HG03342 (cell line): ENCODE results near the gene FAM47E.
"Not testable (repeated sequence)": the region's sequence is repeated elsewhere in the genome, so short reads cannot be mapped to it uniquely, and the experiment has no call there.

ENCODE experiments used
- ATAC-seq: cut with Tn5 transposase; IDR thresholded peaks from one replicate; pipeline ENCODE4 v1.9.1; 2021; ENCODE audit warnings: mild to moderate bottlenecking, moderate library complexity; ENCODE audit not compliant: unreplicated experiment

The FAM47E gene

DNA sequence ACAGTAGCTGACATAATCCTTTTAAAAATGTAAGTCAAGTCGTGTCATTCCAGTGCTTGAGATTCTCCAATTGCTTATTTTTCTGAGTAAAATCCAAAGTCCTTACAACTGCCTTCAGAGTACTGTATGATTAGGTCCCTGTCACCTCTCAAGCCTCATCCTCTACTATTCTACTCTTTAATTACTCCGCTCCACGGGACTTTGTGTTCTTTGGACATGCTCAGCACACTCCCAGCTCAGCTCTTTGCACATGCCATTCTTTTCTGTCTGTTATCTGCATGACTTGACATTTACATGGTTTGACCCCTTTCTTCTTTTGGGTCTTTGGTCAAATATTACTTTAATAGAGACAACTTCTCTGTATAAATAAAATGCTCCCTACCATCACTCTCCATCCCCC is 15.1 kb downstream of the FAM47E start:
- ATAC-seq: no peak

DNA sequence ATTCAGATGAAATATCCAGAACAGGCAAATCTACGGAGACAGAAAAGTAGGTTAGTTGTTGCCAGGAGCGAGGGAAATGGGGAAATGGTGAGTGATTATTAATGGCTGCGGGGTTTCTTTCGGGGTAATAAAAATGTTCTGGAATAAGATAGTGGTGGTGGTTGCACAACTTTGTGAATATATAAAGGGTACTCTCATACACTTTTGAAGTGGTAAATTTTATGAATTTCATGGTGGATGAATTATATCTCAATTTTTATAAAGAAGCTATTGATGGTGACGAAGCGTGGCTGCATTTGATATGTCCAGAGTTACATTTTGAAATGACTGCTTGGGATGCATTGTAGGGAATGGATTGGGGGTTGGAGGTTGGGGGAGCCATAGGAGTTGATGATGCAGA is 16.3 kb downstream of the FAM47E start:
- ATAC-seq: no peak

DNA sequence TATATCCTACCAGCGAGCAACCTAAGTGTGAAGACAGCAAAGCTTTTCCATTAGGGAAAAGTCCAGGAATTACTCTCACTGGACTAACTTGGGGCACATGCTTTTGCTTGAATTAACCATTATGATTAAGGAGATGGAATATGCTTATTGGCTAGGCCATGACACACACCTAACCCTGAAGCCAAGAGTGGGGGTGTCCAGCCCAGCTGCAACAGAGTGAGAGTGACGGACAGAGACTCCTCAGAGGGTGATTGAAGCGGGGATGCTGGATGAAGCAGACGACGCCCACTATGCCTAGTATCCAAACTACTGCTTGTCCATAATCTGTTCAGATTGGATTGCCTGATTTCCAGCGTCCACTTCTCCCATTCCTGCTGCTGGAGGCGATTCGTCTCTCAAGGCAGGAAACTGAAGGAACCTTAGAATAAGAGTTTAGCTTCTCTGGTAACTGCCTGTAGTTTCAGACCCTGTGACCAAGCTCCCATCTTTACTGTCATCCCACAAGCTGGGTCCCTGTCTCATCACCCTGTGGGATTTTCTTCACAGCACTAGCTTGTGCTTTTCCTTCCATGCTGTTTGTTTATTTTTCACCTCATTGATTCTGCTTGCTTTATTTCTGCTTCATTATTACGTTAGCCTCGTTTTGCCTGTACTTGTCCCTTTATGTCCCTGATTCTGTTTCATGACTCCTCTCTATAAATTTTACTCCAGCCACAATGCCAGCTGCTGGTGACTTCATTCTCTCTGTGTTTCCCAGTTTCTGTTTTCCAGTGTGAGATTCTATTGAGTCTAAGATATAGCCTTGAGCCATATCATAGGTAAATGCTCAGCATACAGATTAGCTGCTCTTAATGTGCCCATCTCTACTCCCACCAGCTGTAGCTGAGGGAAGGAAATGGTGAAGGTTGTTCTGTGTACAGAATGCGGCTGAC is 19.0 kb downstream of the FAM47E start:
- ATAC-seq: no peak

DNA sequence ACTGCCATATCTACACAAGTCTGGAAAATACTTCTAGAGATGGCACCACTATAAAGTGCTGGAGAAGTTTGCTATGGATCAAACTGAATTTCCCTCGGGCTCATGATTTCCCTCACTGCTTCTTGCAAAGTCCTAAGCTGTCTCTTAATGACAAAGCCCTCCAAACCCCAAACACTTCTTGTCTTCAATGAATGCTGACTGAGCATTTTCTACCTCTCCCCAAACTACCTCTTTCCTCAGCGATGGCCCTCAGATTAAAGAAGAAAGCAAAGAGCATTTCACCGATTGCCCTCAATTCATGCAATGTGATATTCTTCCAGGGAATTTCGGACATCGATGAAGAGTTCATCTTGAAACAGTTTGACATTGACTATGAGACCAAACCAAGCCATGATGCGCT is 19.7 kb downstream of the FAM47E start:
- ATAC-seq: no peak

DNA sequence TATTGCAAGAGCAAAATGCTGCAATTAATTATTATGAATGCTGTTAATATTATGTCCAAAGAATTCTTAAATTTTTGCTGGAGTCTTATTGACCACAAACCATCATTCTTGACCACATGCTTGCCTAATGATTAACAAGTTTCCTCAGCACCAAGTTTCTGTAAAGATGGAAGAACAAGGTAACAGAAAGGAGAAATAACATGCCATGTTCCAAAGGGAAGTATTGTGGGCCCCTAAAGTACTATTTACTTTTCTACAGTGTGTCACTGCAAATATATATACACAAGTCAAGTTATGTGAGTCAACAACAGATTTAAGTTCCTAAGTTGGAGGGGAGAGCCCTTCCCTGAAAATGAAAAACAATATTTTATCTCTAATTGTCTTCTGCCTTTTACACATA is 20.6 kb downstream of the FAM47E start:
- no peak for ATAC-seq

DNA sequence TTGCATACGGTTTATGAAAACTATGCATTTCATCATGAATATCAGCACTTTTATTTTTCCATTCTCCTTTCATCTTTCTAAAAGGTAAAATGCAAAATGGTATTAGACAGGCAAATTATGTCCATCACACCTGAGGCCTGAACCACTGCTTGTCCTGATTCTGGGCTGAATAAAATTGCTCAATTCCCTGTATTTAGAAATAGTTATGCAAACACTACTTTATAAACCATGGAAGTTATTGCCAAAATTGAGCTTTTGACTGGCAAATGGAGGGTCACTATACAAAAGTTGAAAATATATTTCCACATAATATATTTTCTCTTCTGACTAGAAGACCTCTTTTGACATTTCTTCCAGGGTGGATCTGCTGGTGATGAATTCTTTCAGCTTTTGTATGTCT is 21.1 kb downstream of the FAM47E start:
- no peak for ATAC-seq

DNA sequence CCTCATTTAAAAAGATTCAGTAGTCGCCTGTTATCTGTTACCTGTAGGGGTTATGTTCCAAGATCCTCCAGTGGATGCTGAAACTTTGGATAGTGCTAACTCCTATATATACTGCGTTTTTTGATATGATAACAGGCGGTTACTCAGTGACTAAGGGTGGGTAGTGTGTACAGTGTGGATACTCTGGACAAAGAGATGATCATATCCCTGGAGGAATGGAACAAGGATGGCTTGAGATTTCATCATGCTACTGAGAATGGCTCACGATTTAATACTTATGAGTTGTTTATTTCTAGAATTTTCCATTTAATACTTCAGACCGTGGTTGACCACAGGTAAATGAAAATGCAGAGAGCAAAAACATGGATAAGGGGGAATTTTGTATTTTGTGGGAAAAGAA is 21.5 kb downstream of the FAM47E start:
- no peak for ATAC-seq

DNA sequence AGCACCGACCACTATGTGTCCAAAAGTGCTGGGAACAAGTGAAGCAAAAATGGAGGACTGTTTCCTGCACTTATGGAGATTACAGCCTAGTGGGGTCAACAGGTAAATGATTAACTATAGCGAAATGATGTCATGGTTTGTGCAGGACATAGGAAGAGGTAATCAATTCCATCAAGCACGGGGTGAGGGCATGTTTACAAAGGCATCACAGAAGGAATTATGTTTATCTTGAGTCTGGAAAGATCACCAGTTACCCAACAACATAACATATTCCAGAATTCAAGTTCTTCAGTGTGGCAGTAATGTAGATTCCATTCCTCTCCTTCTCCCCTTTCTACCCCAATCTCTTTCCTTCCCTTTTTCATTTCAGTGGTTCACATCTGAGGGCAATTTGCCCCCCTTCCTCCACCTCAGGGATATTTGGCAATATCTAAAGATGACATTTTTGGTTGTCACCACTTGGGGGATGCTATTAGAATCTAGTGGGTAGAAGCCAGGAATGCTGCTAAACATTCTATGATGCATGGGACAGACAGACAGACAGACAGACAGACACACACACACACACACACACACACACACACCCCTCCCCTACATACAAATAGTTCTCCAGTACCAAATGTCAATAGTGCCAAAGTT is 24.1 kb downstream of the FAM47E start:
- ATAC-seq: no peak

DNA sequence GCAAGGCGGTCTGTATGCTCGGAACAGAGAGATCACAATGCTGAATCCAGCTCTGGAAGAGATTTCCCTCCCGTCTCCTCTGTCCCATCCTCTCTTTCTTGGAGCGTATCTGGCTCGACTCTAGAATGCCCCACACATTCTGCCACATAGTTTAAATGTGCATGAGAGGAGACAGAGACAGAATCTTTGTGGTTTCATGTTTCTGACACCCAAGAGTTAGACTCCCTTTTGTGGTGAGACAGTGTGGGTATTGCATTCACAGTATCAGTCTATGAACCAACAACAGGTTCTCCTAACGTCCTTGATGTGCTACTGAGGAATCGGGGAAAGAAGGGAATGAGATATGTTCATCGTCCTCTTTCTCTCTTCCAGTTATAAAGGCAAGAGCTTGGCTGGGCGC is 25.3 kb downstream of the FAM47E start:
- no peak for ATAC-seq

DNA sequence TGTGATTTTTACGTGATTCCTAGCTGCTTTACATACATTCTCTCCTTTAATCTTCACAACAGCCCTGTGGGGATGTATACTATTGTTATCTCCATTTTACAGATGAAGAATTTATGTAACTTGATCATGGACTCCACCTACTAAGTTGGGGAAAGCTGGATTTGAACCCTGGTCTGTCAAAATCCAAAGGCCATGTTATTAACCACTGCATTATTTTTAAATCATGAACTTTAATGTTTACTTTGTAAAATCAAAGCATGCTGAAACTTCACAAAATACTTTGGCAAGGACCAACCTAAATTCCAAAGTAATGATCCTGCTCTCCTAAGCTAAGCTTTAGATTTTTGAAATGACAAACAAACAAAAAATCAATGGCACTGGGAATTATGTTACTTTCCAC is 26.1 kb downstream of the FAM47E start:
- no peak for ATAC-seq

DNA sequence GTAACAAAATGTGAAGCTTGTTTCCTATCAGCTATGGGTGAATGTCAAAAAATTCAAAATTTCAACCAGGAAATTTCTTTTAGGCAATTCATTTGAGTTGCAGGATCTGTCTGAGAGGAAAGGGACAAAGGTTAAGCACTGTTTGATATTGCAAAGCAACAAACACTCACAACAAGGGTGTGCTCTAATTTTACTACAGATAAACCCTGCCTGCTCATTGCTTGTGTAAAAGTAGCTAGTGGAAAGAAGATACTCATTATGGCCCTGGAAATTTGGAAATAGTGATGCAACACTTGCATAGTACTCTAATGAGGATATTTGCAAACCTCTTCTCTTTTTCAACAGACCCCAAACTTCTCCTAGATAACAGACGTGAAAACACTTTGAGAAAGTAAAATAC is 27.1 kb downstream of the FAM47E start:
- no peak for ATAC-seq

DNA sequence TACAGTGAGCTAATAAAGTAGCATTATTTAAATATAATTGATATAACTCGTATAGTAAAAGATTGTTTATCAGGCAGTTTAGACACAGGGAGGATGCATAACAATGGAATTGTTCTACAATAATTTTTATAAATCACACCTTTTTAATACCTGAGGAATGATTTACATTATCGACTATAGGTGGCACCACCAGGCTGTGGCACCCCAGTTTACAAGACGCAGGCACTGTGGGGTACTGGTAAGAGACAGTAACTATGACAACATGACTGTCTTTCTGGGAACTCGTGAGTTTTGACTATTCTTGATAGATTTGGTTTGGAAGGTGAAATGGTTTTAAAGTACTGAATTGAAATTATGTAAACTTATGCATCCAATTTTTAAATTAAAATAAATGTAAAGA is 27.9 kb downstream of the FAM47E start:
- no peak for ATAC-seq

DNA sequence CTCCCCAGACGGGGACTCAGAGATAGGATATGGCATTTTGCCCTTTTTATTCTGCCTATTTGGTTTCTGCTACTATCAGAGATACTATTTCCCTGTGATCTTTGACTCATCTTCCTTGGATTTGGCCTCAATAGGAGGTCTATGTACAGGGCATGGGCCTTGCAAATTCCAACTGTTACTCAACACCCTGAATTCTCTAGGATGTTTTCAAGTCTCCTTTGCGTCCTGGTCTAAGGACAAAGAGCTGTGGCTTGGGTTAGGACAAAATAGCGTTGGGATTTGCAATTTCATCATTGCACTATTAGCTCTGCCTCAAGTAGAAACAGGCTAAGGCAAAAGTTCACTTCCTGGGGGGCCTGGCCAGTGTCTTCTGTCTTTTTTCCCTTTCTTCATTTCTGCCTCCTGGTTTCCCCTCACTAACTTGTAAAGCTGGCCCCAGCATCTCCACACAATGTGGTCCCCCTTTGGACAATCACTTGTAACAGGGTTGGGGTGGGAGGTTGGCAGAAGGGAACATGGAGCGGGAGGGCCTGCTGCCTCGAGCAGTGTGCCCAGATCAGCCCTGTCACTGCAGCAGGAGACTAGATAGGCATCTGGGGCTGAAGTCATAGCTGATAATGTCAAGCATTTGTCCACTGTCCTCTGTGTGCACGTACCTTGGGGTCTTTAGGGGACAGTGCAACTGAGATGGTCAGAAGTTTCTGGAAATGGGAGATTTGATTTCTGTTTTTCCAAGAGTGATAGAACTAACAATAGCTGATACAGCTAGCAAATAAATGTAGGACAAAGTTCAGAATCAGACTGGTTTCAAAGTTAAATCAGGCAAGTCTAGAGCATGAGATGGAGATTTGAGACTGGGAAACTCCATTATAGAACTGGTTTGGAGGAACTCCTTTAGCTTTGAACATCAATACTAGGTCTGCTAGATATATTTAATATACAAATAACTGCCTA is 29.2 kb downstream of the FAM47E start:
- no peak for ATAC-seq

DNA sequence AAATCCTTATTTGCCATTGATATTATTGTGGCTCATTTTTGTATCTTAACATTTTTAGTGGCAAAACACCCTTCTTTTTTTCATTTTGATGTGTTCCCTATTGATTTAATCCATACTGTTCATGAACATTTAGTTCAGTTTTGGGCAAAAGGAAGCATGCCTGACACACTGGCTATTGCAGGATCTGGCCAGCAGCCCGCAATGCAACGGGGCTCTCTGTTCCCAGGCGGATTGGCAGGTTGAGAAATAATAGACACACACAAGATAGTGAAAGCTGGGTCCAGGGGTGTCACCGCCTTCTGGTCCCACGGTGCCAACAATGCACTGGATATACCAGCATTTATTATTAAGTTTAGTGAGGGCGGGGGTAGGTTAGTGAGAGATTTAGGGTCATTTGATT is 30.1 kb downstream of the FAM47E start:
- not testable (repeated sequence) for ATAC-seq

DNA sequence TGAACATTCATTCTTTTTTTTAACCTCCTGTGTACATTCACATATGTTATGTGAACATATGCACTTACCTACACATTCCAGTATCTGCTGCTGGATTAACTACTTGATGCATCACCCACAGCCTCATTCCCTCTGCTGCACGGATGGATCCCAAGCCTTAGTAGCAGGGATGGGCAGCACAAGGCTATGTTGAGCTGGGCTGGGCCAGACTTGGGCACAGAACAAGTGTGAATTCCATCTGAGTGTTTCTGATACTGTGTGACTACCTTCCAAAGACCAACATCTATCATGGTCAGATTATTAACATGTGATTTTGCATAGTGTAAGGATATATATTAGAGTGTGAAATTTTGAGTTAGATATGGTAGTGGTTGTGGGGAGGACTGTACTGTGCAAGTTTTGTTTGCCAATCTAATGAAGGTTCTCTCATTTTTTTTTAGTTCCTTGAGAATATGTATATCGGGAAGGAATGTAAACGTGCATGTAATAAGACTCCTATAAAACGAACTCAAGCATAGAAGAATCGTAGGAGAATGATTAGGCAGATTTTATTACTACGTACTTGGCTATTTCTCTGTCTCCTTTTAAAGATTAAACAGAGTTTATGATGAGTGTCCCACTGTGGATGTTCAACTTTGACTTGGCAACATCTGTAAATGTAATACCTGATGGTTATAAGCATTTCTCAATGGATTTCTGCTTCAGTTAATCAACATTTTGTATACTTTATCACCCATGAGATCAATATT is 31.6 kb downstream of the FAM47E start:
- ATAC-seq: no peak

DNA sequence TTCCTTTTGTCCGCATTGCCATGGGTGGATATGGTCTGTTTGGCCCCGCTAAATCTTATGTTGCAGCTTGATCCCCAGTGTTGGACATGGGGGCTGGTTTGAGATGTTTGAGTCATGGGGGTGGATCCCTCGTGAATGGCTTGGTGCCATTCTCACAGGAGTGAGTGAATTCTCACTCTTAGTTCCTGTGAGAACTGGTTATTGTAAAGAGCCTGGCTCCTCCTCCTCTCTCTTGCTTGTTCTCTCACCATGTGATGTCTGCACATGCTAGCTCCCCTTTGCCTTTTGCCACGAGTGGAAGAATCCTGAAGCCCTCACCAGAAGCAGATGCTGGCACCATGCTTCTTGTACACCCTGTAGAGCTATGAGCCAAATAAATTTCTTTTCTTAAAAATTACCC is 32.4 kb downstream of the FAM47E start:
- ATAC-seq: no peak

DNA sequence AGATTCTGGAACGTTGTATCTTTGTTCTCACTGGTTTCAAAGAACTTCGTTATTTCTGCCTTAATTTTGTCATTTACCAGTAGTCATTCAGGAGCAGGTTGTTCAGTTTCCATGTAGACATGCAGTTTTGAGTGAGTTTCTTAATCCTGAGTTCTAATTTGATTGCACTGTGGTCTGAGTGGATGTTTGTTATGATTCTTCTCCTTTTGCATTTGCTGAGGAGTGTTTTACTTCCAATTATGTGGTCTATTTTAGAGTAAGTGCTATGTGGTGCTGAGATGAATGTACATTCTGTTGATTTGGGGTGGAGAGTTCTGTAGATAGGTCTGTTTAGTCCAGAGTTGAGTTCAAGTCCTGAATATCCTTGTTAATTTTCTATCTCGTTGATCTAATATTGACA is 36.3 kb downstream of the FAM47E start:
- ATAC-seq: not testable (repeated sequence)

DNA sequence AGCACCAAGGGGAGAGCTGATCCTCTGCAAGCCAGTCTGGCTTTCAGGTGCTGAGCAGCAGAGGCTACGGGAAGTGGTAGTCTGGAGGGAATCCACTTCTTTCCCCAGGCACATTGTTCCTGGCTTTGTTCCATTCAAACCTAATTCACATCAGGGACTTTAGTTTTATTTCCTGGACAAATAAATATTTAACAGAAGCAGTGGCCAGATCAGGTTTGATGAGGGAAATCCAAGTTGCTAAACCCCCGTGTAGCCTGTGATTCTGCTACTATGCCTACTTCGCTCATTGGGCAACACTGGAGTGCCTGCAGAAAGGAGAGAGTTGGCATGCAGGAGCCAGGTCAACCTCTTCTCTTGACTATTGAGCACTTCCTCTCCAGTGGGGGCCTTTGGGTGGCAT is 41.2 kb downstream of the FAM47E start:
- ATAC-seq: no peak

DNA sequence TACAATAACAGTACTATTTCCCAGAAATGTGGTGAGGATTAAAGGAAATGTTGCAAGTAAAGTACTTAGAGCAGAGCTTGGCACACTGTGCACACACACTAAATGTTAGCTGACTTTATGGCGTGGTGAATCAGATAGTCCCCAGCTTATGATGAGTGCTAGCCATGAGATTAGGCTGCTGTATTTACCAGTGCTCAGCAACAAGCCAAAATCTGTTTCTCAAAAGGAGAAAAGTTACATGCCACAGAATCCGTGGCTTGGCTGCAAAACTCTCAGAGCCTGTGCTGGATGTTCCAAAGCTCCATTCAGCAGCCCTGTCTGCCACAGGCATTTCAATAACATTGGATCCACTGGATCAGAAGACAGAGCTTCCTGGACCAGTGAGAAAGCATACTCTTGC is 42.3 kb downstream of the FAM47E start:
- no peak for ATAC-seq

DNA sequence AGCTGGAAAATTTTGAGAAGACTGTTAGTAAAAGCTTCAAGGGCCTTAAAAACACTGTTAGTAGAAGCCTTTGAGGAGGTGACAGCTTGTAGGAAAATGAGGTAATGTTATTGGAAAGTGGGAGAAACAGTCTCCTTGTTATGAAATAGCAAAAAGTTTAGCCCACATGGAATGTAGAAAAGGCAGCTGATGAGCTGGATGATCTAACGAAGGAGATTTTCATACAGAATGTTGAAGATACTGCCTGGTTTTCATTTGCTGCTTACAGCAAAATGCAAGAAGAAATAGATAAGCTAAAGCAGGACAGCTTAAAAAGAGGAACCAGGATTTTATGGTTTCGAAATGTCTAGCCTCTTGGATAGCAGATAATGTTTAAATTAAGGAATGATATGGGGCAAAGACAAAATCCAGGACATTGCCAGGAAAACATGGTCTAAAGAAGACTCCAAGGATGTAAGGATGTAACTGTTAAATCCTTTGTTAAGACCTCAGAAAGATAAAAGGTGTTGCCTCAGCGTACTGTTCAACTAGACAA is 44.8 kb downstream of the FAM47E start:
- ATAC-seq: no peak
